Colonic mucosa (tissue), 4 donors: Measurements from ENCODE around the gene FEM1B. TPM values are rescaled to one million over a fixed set of nuclear protein-coding genes. Genes with fewer than 3 reads are reported as not detected.
A peak's percentile ranks its signal among the peaks of the same experiment; 100 is the strongest.

ENCODE experiments used
- DNase-seq: peaks from one replicate; pipeline ENCODE4 v3.0.0-alpha.2; 2020
- H3K27ac ChIP-seq: fragments of 200-600 bp; one replicate; pipeline ENCODE4 v1.8.0; 2021
- H3K27me3 ChIP-seq: fragments of 200-600 bp; one replicate; pipeline ENCODE4 v1.8.0; 2021
- H3K36me3 ChIP-seq: fragments of 200-600 bp; one replicate; pipeline ENCODE4 v1.8.0; 2021
- H3K4me1 ChIP-seq: fragments of 200-600 bp; one replicate; pipeline ENCODE4 v1.8.0; 2021; ENCODE audit warnings: mild to moderate bottlenecking
- H3K4me3 ChIP-seq: fragments of 200-600 bp; one replicate; pipeline ENCODE4 v1.8.0; 2021
- H3K9ac ChIP-seq, 2 donors: one replicate each; pipeline ENCODE4 v1.7.0; 2013; ENCODE audit warnings: control low read depth in 2 of 2, low read depth in 2 of 2, low read length in 2 of 2
- H3K9me3 ChIP-seq: fragments of 200-600 bp; one replicate; pipeline ENCODE4 v1.8.0; 2021
- intact Hi-C: fragments of 100-400 bp; cut with DNase I; formaldehyde crosslinking; loops from one replicate; pipeline ENCODE4 v1.14.1; 2022
- total RNA-seq, 2 donors: library from RNA; stranded (reverse); fragmentation: NEBNext Ultra II Directional in 1 of 2; extraction: Animal tissue kit (Norgen Biotek cat#: 25700) in 1 of 2; gene quantifications; one replicate each; pipeline ENCODE4 v1.2.1, GENCODE V29; 2021
- TF ChIP-seq, protein P1 (sequence below): fragments of 200-600 bp; IDR thresholded peaks from one replicate; pipeline ENCODE4 v1.8.0; 2022; ENCODE audit warnings: antibody characterized with exemption, mild to moderate bottlenecking
- donor health status: healthy.
- donor health status: DM: no; HTN: no; CAD: no.
- donor health status: DM: no; HTN: no; CAD: no.

The FEM1B gene
- total RNA-seq: 10 to 100 TPM; 34.4 to 52.4 TPM

DNA sequence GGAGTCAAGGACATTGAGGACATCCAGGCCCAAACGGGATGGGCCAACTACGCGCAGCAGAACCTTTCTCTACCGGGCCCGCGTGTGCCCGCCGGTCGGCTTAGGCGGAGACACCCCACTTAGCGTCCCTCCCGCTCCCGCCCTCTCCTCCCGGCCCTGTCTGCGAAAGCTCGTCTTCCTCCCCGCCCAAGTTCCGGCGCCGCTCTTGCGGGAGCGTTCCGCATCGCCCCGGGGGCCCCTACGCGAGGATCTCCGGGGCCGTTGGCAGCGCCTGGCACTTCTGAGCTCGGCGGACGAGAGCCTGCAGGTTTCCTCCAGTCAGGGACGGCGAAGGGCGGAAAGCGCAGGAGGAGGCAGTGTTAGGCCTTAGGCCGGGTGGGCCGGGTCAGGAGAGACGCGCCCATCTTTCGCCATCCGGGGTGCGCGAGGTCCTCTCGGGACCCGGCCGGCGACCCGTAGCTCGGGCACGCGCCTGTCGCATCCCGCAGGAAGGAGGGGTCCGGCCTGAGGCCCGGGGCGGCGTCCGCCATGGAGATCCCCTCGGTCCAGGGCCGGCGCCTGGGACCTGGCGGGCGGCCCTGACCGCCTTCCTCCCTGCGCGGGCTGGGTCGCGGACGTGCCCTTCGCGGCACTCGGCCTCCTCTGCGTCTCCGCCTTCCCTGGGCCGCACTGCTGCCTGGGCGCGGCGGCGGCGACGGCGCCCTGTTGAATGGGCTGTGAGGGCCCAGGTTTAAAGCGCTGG, at the start of gene FEM1B:
Gene FEM1B, plus strand, starts transcription at position 143 of the 742 bp plus-strand sequence. CDS start 673 bp downstream, outside the sequence.
- no peaks in the 10 kb centered on the region for H3K36me3 ChIP-seq
- H3K27ac ChIP-seq: peak within 1 kb of the TSS; percentile 94
- H3K9me3 ChIP-seq: no peaks in the 10 kb centered on the region
- H3K9ac ChIP-seq: peak within 1 kb of the TSS; percentile 97 to 99
- H3K27me3 ChIP-seq: no peaks in the 10 kb centered on the region
- TF ChIP-seq, protein P1, sequence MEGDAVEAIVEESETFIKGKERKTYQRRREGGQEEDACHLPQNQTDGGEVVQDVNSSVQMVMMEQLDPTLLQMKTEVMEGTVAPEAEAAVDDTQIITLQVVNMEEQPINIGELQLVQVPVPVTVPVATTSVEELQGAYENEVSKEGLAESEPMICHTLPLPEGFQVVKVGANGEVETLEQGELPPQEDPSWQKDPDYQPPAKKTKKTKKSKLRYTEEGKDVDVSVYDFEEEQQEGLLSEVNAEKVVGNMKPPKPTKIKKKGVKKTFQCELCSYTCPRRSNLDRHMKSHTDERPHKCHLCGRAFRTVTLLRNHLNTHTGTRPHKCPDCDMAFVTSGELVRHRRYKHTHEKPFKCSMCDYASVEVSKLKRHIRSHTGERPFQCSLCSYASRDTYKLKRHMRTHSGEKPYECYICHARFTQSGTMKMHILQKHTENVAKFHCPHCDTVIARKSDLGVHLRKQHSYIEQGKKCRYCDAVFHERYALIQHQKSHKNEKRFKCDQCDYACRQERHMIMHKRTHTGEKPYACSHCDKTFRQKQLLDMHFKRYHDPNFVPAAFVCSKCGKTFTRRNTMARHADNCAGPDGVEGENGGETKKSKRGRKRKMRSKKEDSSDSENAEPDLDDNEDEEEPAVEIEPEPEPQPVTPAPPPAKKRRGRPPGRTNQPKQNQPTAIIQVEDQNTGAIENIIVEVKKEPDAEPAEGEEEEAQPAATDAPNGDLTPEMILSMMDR: no peak
- peak; percentile 89 for DNase-seq
- H3K4me3 ChIP-seq: peak within 1 kb of the TSS; percentile 68
- H3K4me1 ChIP-seq: peaks cover 10% of the 10 kb centered on the region
- intact Hi-C loops: no loop called here

DNA sequence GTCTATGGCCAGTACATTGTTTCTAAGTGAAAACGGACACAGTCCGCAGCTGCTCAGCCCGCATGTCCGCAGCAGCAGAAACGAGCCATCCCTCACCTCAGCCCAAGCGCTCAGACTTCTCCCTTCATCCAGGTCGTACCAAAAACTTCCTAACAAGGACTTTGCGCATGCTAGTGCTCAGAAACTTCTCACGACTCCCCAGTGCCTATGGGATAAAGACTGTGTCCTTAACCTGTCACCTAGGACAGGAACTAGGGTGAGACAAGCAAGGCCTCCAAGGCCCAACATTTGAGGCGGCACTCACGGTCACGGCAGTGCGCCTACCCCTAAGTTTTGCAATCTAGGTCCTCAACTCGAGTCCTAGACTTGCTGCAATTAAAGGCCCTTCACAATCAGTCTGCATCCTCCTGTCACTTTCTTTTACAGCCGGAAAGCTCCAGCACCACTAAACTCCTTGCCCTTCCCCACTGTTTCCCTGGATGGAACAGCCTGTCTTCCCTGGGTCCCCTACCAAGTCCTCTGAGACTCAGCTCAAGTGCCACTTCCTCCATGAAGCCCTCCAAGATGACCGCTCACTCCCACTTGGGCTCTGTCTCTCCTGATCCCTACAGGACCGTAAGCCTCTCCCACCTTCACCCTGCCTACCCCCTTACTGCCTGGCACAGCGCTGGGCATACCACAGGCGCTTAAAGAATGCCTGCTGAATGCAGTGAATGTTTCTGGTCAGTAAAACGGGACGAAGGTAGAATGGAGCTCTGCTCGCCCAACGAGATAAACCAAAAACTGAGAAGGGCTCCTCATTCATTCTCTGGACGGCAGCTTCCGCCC, 49.2 kb upstream of the FEM1B start:
- Histone ChIP-seq H3K27ac (no peak overlapping the region), H3K4me1 (peaks cover 4% of the 10 kb centered on the region), H3K9me3 (no peaks in the 10 kb centered on the region), H3K36me3 (no peaks in the 10 kb centered on the region), H3K9ac (peak overlapping the region; percentile 69 to 84), H3K4me3 (peak overlapping the region; percentile 97), H3K27me3 (no peaks in the 10 kb centered on the region)
- intact Hi-C loops: no loop called here
- TF ChIP-seq, protein P1: no peak
- DNase-seq: no peak

DNA sequence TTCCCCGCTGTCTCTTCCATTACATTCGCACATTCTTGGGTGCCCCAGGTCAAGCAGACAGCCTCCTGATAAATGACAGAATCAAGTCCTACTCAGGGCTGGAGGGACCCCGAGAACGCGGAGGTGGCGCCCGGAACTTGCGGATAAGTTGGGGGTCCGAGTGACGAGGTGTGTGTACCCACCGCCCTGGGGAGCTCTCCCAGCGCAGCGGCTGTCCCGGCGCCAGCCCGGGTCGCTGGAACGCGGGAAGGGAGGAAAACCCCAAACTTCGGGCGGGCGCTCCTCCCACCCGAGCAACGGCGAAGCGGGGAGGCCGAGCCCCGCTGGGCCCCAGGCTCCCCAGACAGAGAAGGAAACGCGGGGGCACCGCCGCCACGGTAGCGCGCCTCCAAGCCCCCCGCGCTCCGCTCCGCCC, 48.6 kb upstream of the FEM1B start:
- TF ChIP-seq, protein P1: no peak
- intact Hi-C loops: no loop called here
- Histone ChIP-seq H3K4me1 (peaks cover 5% of the 10 kb centered on the region), H3K36me3 (no peaks in the 10 kb centered on the region), H3K4me3 (peak overlapping the region; percentile 97), H3K9ac (peak overlapping the region; percentile 69 to 84), H3K27ac (peak overlapping the region; percentile 76), H3K9me3 (no peaks in the 10 kb centered on the region), H3K27me3 (no peaks in the 10 kb centered on the region)
- DNase-seq: no peak

DNA sequence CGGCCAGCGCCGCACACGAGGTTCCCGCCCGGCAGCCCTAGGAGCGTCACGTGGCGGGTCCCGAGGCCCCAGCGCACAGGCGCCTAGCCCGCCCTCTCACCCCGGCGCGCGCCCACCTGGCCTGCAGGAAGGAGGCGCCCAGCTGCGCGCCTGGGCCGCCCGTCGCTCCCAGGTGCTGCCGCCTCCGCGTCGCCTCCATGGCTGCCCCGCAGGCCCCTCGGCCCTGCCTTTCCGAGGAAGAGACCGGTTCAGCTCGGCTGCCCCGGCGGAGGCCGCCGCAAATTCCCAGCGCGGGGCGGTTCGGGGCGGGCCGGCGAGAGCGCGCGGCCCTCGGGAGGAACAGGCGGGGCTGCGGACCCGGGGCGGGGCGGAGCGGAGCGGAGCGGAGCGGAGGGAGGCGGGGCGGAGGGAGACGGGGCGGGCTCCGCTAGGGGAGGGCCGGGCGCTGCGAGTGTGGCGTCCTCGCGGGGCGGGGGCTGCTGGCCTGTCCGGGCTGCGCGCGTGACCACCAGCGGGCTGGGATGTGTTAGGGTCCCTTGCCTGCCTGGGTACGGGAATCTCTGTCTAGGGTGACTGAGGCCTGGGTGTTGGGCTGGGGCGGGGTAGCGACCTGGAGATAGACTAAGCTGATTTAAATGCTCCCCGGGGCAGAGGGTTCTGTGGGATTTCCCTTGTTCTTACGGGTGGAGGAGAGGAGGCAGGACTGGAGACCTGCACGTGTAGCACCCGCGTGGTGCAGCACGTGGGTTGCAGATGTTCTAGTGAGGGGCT, 48.0 kb upstream of the FEM1B start, which contains the start of gene CLN6:
Gene CLN6, minus strand, starts transcription at position 343 of the 771 bp plus-strand sequence. Its CDS starts 144 bp downstream, at position 199.
- Histone ChIP-seq H3K27me3 (no peaks in the 10 kb centered on the region), H3K27ac (peak within 1 kb of the TSS; percentile 76), H3K9me3 (no peaks in the 10 kb centered on the region), H3K9ac (peak within 1 kb of the TSS; percentile 69 to 84), H3K4me1 (peaks cover 9% of the 10 kb centered on the region), H3K36me3 (no peaks in the 10 kb centered on the region), H3K4me3 (peak within 1 kb of the TSS; percentile 97)
- intact Hi-C loops: no loop called here
- peak; percentile 81 for DNase-seq
- TF ChIP-seq, protein P1: no peak
